Muscle of back (tissue), 10 donors: Measurements from ENCODE around the gene ZFR2. TPM values are rescaled to one million over a fixed set of nuclear protein-coding genes. Genes with fewer than 3 reads are reported as not detected.

Source experiments
- polyA plus RNA-seq, 10 donors: library from polyadenylated mRNA; unstranded; fragments of 120-200 nt; gene quantifications; one replicate each; pipeline ENCODE4 v1.2.1, GENCODE V29; 2013; ENCODE audit not compliant: insufficient read length in 10 of 10

ZFR2 gene
- polyA plus RNA-seq, 10 donors: 0.27 to 0.52 (median 0.29) TPM; not detected in 6

Other genes starting within 250 kb of the ZFR2 start
- 10 to 100 TPM; 15.3 to 21.8 (median 17.1) TPM for gene CACTIN, start 242.2 kb downstream of the ZFR2 start, polyA plus RNA-seq
- gene PIP5K1C, start 168.6 kb downstream of the ZFR2 start, polyA plus RNA-seq: 10 to 100 TPM; 16.4 to 25.5 (median 20.7) TPM
- 1 to 10 TPM in 1 of 10 donors, under 1 TPM in 8, not detected in 1; 0.44 to 1.1 (median 0.62) TPM for gene TJP3, start 160.7 kb downstream of the ZFR2 start, polyA plus RNA-seq
- 10 to 100 TPM in 9 of 10 donors, 1 to 10 TPM in 1; 9.3 to 14.2 (median 11.8) TPM for gene APBA3, start 107.3 kb downstream of the ZFR2 start, polyA plus RNA-seq
- gene MRPL54, start 106.4 kb downstream of the ZFR2 start, polyA plus RNA-seq: 10 to 100 TPM; 16.5 to 32.1 (median 26.9) TPM
- gene RAX2, start 96.8 kb downstream of the ZFR2 start, polyA plus RNA-seq: under 1 TPM in 1 of 10 donors, not detected in 9; 0.07 TPM
- 1 to 10 TPM in 7 of 10 donors, under 1 TPM in 3; 0.31 to 2.1 (median 1.1) TPM for gene MATK, start 82.7 kb downstream of the ZFR2 start, polyA plus RNA-seq
- 1 to 10 TPM in 3 of 10 donors, under 1 TPM in 7; 0.16 to 1.4 (median 0.71) TPM for gene ATCAY, start 11.6 kb upstream of the ZFR2 start, polyA plus RNA-seq
- gene NMRK2, start 64.0 kb upstream of the ZFR2 start, polyA plus RNA-seq: 100 to 1,000 TPM; 180 to 275 (median 255) TPM
- gene DAPK3, start 102.1 kb upstream of the ZFR2 start, polyA plus RNA-seq: 10 to 100 TPM; 58.5 to 94.5 (median 69.4) TPM
- 1,000 to 10,000 TPM; 1,953 to 2,867 (median 2,548) TPM for gene EEF2, start 116.4 kb upstream of the ZFR2 start, polyA plus RNA-seq
- gene PIAS4, start 138.7 kb upstream of the ZFR2 start, polyA plus RNA-seq: 10 to 100 TPM; 15.4 to 28.9 (median 22.2) TPM
- gene ZBTB7A, start 197.9 kb upstream of the ZFR2 start, polyA plus RNA-seq: 1 to 10 TPM; 5.4 to 9.0 (median 8.0) TPM